GM21381 (cell line): Measurements from ENCODE around the gene ALG9.

ENCODE experiments used
- ATAC-seq: cut with Tn5 transposase; IDR thresholded peaks from one replicate; pipeline ENCODE4 v1.9.1; 2021; ENCODE audit warnings: mild to moderate bottlenecking, moderate library complexity; ENCODE audit not compliant: unreplicated experiment

The ALG9 gene

DNA sequence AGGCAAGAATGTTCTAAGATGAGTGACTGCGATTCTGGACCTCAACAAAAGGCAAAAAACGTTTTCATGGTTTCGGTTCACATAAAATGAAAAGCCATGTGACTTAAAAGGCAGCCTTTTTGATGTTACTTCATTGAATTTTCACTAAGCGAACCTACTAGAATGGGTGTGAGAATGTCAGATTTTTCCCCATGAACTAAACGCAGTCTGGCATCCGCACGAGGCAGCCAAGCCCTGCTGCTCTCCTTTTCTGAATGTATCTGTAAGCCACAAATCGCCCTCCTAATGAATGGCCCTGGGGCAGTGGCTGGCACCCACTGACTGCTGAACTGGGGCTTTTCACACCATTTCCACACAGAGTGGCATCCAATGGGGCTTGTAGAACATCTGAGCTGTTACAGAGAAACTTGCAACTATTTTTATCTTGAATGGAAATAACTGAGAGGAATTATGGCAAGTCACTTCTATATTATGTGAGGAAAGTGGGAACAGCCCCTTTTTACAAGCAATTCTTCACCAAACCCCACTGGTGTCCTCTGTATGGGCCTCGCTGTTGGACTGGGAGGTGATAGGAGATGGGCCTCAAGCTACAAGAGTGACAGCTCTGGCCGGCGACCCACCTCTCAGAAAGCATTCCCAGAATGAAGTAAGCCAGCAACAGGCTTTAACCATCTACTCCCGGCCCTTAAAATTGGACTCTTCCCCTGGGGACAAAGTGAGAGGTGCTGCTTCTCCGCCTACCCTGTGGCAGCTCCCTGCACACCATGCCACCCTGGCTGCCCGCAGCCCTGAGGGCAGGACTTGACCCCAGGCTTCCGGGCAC is 134.5 kb downstream of the ALG9 start:
- no peak for ATAC-seq
